ENCODE data around the gene DOCK7. TPM values are rescaled to one million over a fixed set of nuclear protein-coding genes. Genes with fewer than 3 reads are reported as not detected.

Gene DOCK7
- total and polyA plus RNA-seq, 10 donors, result 3.3 to 48.3 (median 30.3) TPM

- no peak for DNase-seq
- Histone ChIP-seq H3K9me3 (peaks cover 0 to 4% (median 0%) of the 10 kb centered on the region in 8 donors), H3K4me1 (no peaks in the 10 kb centered on the region), H3K27me3 (replicated peaks in 1 of 7) (no peaks in the 10 kb centered on the region), H3K27ac (no peak overlapping the region), H3K4me3 (no peak overlapping the region), H3K36me3 (peaks cover 0 to 62% (median 10%) of the 10 kb centered on the region in 6 donors)
- intact Hi-C loops (cut with DNase I; ENCODE audit: low total_unique reads), result no loop called here
- 88 to 100% (median 98%) methylated on average over 1 of the region's 1 CpG for WGBS, 5 donors
- TF ChIP-seq POLR2AphosphoS5 (IDR thresholded peaks at IDR 0.05) (no peak), POLR2A (IDR thresholded peaks at IDR 0.05) (no peak)
- TF ChIP-seq, protein P1, sequence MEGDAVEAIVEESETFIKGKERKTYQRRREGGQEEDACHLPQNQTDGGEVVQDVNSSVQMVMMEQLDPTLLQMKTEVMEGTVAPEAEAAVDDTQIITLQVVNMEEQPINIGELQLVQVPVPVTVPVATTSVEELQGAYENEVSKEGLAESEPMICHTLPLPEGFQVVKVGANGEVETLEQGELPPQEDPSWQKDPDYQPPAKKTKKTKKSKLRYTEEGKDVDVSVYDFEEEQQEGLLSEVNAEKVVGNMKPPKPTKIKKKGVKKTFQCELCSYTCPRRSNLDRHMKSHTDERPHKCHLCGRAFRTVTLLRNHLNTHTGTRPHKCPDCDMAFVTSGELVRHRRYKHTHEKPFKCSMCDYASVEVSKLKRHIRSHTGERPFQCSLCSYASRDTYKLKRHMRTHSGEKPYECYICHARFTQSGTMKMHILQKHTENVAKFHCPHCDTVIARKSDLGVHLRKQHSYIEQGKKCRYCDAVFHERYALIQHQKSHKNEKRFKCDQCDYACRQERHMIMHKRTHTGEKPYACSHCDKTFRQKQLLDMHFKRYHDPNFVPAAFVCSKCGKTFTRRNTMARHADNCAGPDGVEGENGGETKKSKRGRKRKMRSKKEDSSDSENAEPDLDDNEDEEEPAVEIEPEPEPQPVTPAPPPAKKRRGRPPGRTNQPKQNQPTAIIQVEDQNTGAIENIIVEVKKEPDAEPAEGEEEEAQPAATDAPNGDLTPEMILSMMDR (IDR thresholded peaks at IDR 0.05 in 8 of 11, conservative IDR thresholded peaks at IDR 0.05 in 3 of 11), result no peak
Measured at GRCh38 chr1:62643283-62643682, 44.9 kb downstream of the DOCK7 start.

GRCh38 chr1:62637392-62638105 is 50.6 kb downstream of the DOCK7 start:
- Histone ChIP-seq H3K27me3 (replicated peaks in 1 of 7) (no peaks in the 10 kb centered on the region), H3K4me1 (no peaks in the 10 kb centered on the region), H3K9me3 (peaks cover 0 to 9% (median 0%) of the 10 kb centered on the region in 8 donors), H3K36me3 (peaks cover 0 to 55% (median 16%) of the 10 kb centered on the region in 6 donors), H3K27ac (no peak overlapping the region), H3K4me3 (no peak overlapping the region)
- intact Hi-C loops (cut with DNase I; ENCODE audit: low total_unique reads), result no loop called here
- WGBS, 5 donors, result 85 to 91% (median 86%) methylated on average over 6 of the region's 6 CpGs
- TF ChIP-seq, protein P1 (IDR thresholded peaks at IDR 0.05 in 8 of 11, conservative IDR thresholded peaks at IDR 0.05 in 3 of 11), result no peak
- no peak for TF ChIP-seq POLR2AphosphoS5 (IDR thresholded peaks at IDR 0.05)
- no peak for TF ChIP-seq POLR2A (IDR thresholded peaks at IDR 0.05)
- no peak for DNase-seq

DNA sequence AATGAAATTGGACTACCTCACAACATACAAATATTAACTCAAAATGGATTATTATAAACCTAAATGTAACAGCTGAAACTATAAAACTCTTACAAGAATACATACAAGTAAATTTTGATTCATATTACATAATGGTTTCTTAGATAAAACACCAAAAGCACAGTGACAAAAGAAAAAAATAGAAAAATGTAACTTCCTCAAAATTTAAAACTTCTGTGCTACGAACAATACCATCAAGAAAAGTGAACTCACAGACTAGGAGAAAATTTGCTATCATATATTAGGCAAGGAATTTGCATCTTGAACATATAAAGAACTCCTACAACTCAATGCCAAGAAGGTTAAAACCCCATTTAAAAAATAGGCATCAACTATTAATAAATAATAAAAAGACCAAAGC is 59.7 kb downstream of the DOCK7 start:
- no peak overlapping the region for H3K4me3 ChIP-seq
- TF ChIP-seq, protein P1 (IDR thresholded peaks at IDR 0.05 in 8 of 11, conservative IDR thresholded peaks at IDR 0.05 in 3 of 11), result no peak
- TF ChIP-seq POLR2A (IDR thresholded peaks at IDR 0.05), result no peak
- no peak for TF ChIP-seq POLR2AphosphoS5 (IDR thresholded peaks at IDR 0.05)
- H3K9me3 ChIP-seq, result peaks cover 0 to 5% (median 0%) of the 10 kb centered on the region in 8 donors
- no peaks in the 10 kb centered on the region for H3K4me1 ChIP-seq
- no peak overlapping the region for H3K27ac ChIP-seq
- no peak for DNase-seq
- no peaks in the 10 kb centered on the region for H3K27me3 ChIP-seq (replicated peaks in 1 of 7)
- intact Hi-C loops (cut with DNase I; ENCODE audit: low total_unique reads), result no loop called here
- 29 to 56% (median 48%) methylated on average over 1 of the region's 1 CpG for WGBS, 5 donors
- H3K36me3 ChIP-seq, result peaks cover 0 to 59% (median 19%) of the 10 kb centered on the region in 6 donors

DNA sequence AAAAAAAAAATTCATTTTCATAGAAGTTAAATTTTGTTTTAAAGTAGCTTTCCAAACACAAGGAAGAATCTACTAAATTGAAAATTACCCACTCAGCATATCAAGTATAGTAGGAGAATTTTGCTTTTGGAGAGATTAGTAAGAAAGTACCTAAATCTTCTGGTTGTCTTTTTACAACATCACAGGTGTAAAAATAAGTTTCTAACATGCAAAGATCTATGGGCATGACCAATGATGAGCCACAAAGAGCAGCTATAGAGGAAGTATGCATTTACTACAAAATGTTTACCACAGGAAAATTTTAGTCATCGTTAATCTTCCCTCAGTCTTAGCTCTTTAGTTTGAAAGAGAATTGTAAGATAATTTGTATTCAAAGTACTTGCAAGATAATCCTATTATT is 62.8 kb downstream of the DOCK7 start:
- TF ChIP-seq POLR2AphosphoS5 (IDR thresholded peaks at IDR 0.05) (no peak), POLR2A (IDR thresholded peaks at IDR 0.05) (no peak)
- TF ChIP-seq, protein P1 (IDR thresholded peaks at IDR 0.05 in 8 of 11, conservative IDR thresholded peaks at IDR 0.05 in 3 of 11), result no peak
- H3K27me3 ChIP-seq (replicated peaks in 1 of 7), result no peaks in the 10 kb centered on the region
- no peaks in the 10 kb centered on the region for H3K4me1 ChIP-seq
- H3K4me3 ChIP-seq, result no peak overlapping the region
- H3K36me3 ChIP-seq, result peaks cover 0 to 28% (median 4%) of the 10 kb centered on the region in 6 donors
- WGBS, 5 donors, result 41 to 59% (median 49%) methylated on average over 1 of the region's 1 CpG
- intact Hi-C loops (cut with DNase I; ENCODE audit: low total_unique reads), result no loop called here
- H3K27ac ChIP-seq, result no peak overlapping the region
- no peaks in the 10 kb centered on the region for H3K9me3 ChIP-seq
- DNase-seq, result no peak
